Mesenchymal stem cell (in vitro differentiated cells and primary cell): ENCODE results near the gene C1orf53.

Experiments
- DNase-seq: peaks from one replicate; pipeline ENCODE4 v3.0.0-alpha.2; 2013
- H2AFZ ChIP-seq: one replicate; pipeline ENCODE4 v1.6.1; 2013; ENCODE audit warnings: low read depth, mild to moderate bottlenecking, control low read depth, inconsistent platforms, low read length, moderate library complexity
- H2AK5ac ChIP-seq: 2 replicates; pipeline ENCODE4 v1.6.1; 2013; ENCODE audit warnings: low read length, moderate library complexity, mild to moderate bottlenecking, inconsistent platforms; ENCODE audit not compliant: severe bottlenecking
- H2BK120ac ChIP-seq: one replicate; pipeline ENCODE4 v1.6.1; 2013; ENCODE audit warnings: low read depth, mild to moderate bottlenecking, inconsistent platforms, low read length, moderate library complexity
- H2BK12ac ChIP-seq, 2 experiments: one replicate each; pipeline ENCODE4 v1.6.1; 2013; ENCODE audit warnings: inconsistent platforms in 2 of 2, low read length in 2 of 2, mild to moderate bottlenecking in 2 of 2, moderate library complexity in 2 of 2, control low read depth in 1 of 2
- H2BK15ac ChIP-seq: one replicate; pipeline ENCODE4 v1.6.1; 2013; ENCODE audit warnings: mild to moderate bottlenecking, low read depth, inconsistent platforms; ENCODE audit not compliant: poor library complexity, severe bottlenecking
- H2BK5ac ChIP-seq: 2 replicates; pipeline ENCODE4 v1.6.1; 2013; ENCODE audit warnings: low read depth, mild to moderate bottlenecking, low read length, control low read depth, inconsistent platforms; ENCODE audit not compliant: poor library complexity, severe bottlenecking
- H3K14ac ChIP-seq, 2 experiments: one replicate each; pipeline ENCODE4 v1.6.1; 2013; ENCODE audit warnings: inconsistent platforms in 2 of 2, low read length in 2 of 2, control low read depth in 1 of 2, mild to moderate bottlenecking in 1 of 2, moderate library complexity in 1 of 2
- H3K18ac ChIP-seq, 2 experiments: one replicate each; pipeline ENCODE4 v1.6.1; 2013; ENCODE audit warnings: inconsistent platforms in 2 of 2, low read length in 2 of 2, control low read depth in 1 of 2, low read depth in 1 of 2, mild to moderate bottlenecking in 1 of 2
- H3K23ac ChIP-seq, 2 experiments: one replicate each; pipeline ENCODE4 v1.6.1; 2013; ENCODE audit warnings: inconsistent platforms in 2 of 2, low read length in 2 of 2, mild to moderate bottlenecking in 2 of 2, moderate library complexity in 2 of 2, control low read depth in 1 of 2
- H3K27ac ChIP-seq: 2 replicates; pipeline ENCODE4 v1.5.1; 2013; ENCODE audit warnings: mild to moderate bottlenecking, moderate library complexity, low read length, control low read depth, inconsistent platforms; ENCODE audit not compliant: poor library complexity, severe bottlenecking
- H3K27me3 ChIP-seq, 2 experiments: 2 replicates each; pipeline versions ENCODE4 v1.6.1 to v1.7.0; 2013; ENCODE audit warnings: low read length in 2 of 2, mild to moderate bottlenecking in 2 of 2, moderate library complexity in 2 of 2, control low read depth in 1 of 2, inconsistent platforms in 1 of 2; ENCODE audit not compliant: control insufficient read depth in 1 of 2, insufficient read depth in 1 of 2
- H3K36me3 ChIP-seq, 2 experiments: 2 replicates each; pipeline versions ENCODE4 v1.6.1 to v1.7.0; 2013; ENCODE audit warnings: low read length in 2 of 2, control low read depth in 1 of 2, inconsistent platforms in 1 of 2, low read depth in 1 of 2, mild to moderate bottlenecking in 1 of 2; ENCODE audit not compliant: insufficient read depth in 2 of 2, control insufficient read depth in 1 of 2
- H3K4ac ChIP-seq, 2 experiments: one replicate each; pipeline ENCODE4 v1.6.1; 2013; ENCODE audit warnings: inconsistent platforms in 2 of 2, low read length in 2 of 2, mild to moderate bottlenecking in 2 of 2, moderate library complexity in 2 of 2, control low read depth in 1 of 2, low read depth in 1 of 2
- H3K4me1 ChIP-seq: 2 replicates; pipeline ENCODE4 v1.6.1; 2013; ENCODE audit warnings: low read depth, low read length, control low read depth; ENCODE audit not compliant: control insufficient read depth, insufficient read depth
- H3K4me2 ChIP-seq: 2 replicates; pipeline ENCODE4 v1.6.1; 2013; ENCODE audit warnings: low read length, mild to moderate bottlenecking, inconsistent platforms; ENCODE audit not compliant: poor library complexity, severe bottlenecking
- H3K4me3 ChIP-seq, 2 experiments: 2 replicates each; pipeline versions ENCODE4 v1.5.1 to v1.7.0; 2013; ENCODE audit warnings: low read length in 2 of 2, mild to moderate bottlenecking in 2 of 2, control low read depth in 1 of 2, low read depth in 1 of 2; ENCODE audit not compliant: insufficient read depth in 1 of 2
- H3K79me1 ChIP-seq: replicated peaks from 2 replicates; pipeline ENCODE4 v1.6.1; 2013; ENCODE audit warnings: mild to moderate bottlenecking, control low read depth, low read length, inconsistent platforms; ENCODE audit not compliant: poor library complexity, severe bottlenecking
- H3K9ac ChIP-seq: 2 replicates; pipeline ENCODE4 v1.7.0; 2013; ENCODE audit warnings: mild to moderate bottlenecking, low read length, moderate library complexity
- H3K9me3 ChIP-seq: 2 replicates; pipeline ENCODE4 v1.7.0; 2013; ENCODE audit warnings: mild to moderate bottlenecking, low read length; ENCODE audit not compliant: control insufficient read depth
- H4K8ac ChIP-seq: one replicate; pipeline ENCODE4 v1.6.1; 2013; ENCODE audit warnings: inconsistent platforms, mild to moderate bottlenecking, low read length, moderate library complexity
- H4K91ac ChIP-seq: one replicate; pipeline ENCODE4 v1.6.1; 2013; ENCODE audit warnings: mild to moderate bottlenecking, low read length, inconsistent platforms
- WGBS: methylation state at CpG from one replicate; pipeline ENCODE4 v1.1.7; 2013; ENCODE audit warnings: mixed read lengths; 5-methylcytosine and 5-hydroxymethylcytosine counted together

The C1orf53 gene

GRCh38 chr1:197899037-197899436 is 3.4 kb upstream of the C1orf53 start:
- no peak for DNase-seq

GRCh38 chr1:197902131-197902453 is 338 bp upstream of the C1orf53 start:
- Histone ChIP-seq H3K4ac (peak overlapping the region; percentile 75 to 89), H3K27me3 (peaks cover 6 to 17% of the 10 kb centered on the region in 2 experiments), H2BK12ac (no peak overlapping the region), H3K4me3 (peak overlapping the region; percentile 66 to 95), H2AK5ac (no peak overlapping the region), H3K9me3 (no peaks in the 10 kb centered on the region), H3K79me1 (peaks cover 2% of the 10 kb centered on the region), H3K18ac (peak overlapping the region; percentile 81 to 93), H3K14ac (peak overlapping the region in 1 of 2 experiments; percentile 19), H2AFZ (peak overlapping the region; percentile 84), H3K4me2 (peak overlapping the region; percentile 63), H2BK15ac (peak overlapping the region; percentile 75), H2BK5ac (no peak overlapping the region), H2BK120ac (no peak overlapping the region), H3K9ac (peak overlapping the region; percentile 94), H3K4me1 (no peaks in the 10 kb centered on the region), H3K23ac (no peak overlapping the region), H3K27ac (peak overlapping the region; percentile 66), H3K36me3 (no peaks in the 10 kb centered on the region), H4K8ac (peak overlapping the region; percentile 92), H4K91ac (peak overlapping the region; percentile 91)
- DNase-seq, result no peak
- 16% methylated on average over 5 of the region's 6 CpGs for WGBS

More at GRCh38 chr1:197899037-197899436, 3.4 kb upstream of the C1orf53 start:
- no peak overlapping the region for H3K9ac ChIP-seq
- H3K4ac ChIP-seq, result no peak overlapping the region
- H2AK5ac ChIP-seq, result no peak overlapping the region
- no peak overlapping the region for H2BK12ac ChIP-seq
- no CpG with 5 or more reads among the region's 1 CpG for WGBS
- H3K4me1 ChIP-seq, result no peaks in the 10 kb centered on the region
- no peak overlapping the region for H2BK15ac ChIP-seq
- no peak overlapping the region for H2BK120ac ChIP-seq
- peaks cover 4 to 6% of the 10 kb centered on the region in 2 experiments for H3K27me3 ChIP-seq
- no peak overlapping the region for H3K18ac ChIP-seq
- no peak overlapping the region for H4K8ac ChIP-seq
- peaks cover 2% of the 10 kb centered on the region for H3K79me1 ChIP-seq
- H3K4me3 ChIP-seq, result no peak overlapping the region
- no peak overlapping the region for H3K23ac ChIP-seq
- no peak overlapping the region for H3K4me2 ChIP-seq
- no peak overlapping the region for H3K27ac ChIP-seq
- no peak overlapping the region for H2BK5ac ChIP-seq
- H3K36me3 ChIP-seq, result no peaks in the 10 kb centered on the region
- no peak overlapping the region for H2AFZ ChIP-seq
- no peaks in the 10 kb centered on the region for H3K9me3 ChIP-seq
- no peak overlapping the region for H3K14ac ChIP-seq
- H4K91ac ChIP-seq, result no peak overlapping the region

GRCh38 chr1:197903196-197903514 is 725 bp downstream of the C1orf53 start:
- Histone ChIP-seq H3K79me1 (peaks cover 2% of the 10 kb centered on the region), H2BK120ac (no peak overlapping the region), H3K27ac (no peak overlapping the region), H3K4me1 (no peaks in the 10 kb centered on the region), H3K9ac (peak overlapping the region; percentile 94), H3K36me3 (no peaks in the 10 kb centered on the region), H4K8ac (peak overlapping the region; percentile 77), H3K27me3 (peaks cover 16 to 26% of the 10 kb centered on the region in 2 experiments), H3K23ac (no peak overlapping the region), H3K4me3 (peak overlapping the region; percentile 66 to 95), H2AK5ac (no peak overlapping the region), H3K14ac (no peak overlapping the region), H2AFZ (peak overlapping the region; percentile 68), H2BK5ac (no peak overlapping the region), H3K4me2 (peak overlapping the region; percentile 71), H2BK15ac (no peak overlapping the region), H3K18ac (peak overlapping the region in 1 of 2 experiments; percentile 96), H4K91ac (no peak overlapping the region), H3K4ac (peak overlapping the region in 1 of 2 experiments; percentile 42), H2BK12ac (no peak overlapping the region), H3K9me3 (no peaks in the 10 kb centered on the region)
- DNase-seq, result no peak
- WGBS, result 15% methylated on average over 3 of the region's 3 CpGs

- WGBS, result 51% methylated on average over 10 of the region's 11 CpGs
- no peak overlapping the region for H3K14ac ChIP-seq
Observed at GRCh38 chr1:197904126-197904787, 1.8 kb downstream of the C1orf53 start.

More at GRCh38 chr1:197904126-197904787, 1.8 kb downstream of the C1orf53 start:
- H2BK5ac ChIP-seq, result no peak overlapping the region
- no peak overlapping the region for H3K4me3 ChIP-seq
- H3K27me3 ChIP-seq, result peaks cover 27 to 37% of the 10 kb centered on the region in 2 experiments
- no peak overlapping the region for H2AFZ ChIP-seq
- no peak overlapping the region for H4K8ac ChIP-seq
- no peak overlapping the region for H2AK5ac ChIP-seq
- H3K4me1 ChIP-seq, result peaks cover 2% of the 10 kb centered on the region
- H4K91ac ChIP-seq, result no peak overlapping the region
- H3K4ac ChIP-seq, result no peak overlapping the region
- H3K9ac ChIP-seq, result no peak overlapping the region
- no peak overlapping the region for H2BK12ac ChIP-seq
- H3K79me1 ChIP-seq, result peaks cover 2% of the 10 kb centered on the region
- H3K36me3 ChIP-seq, result no peaks in the 10 kb centered on the region
- H3K18ac ChIP-seq, result no peak overlapping the region
- no peak overlapping the region for H3K23ac ChIP-seq
- H3K27ac ChIP-seq, result no peak overlapping the region
- no peak overlapping the region for H3K4me2 ChIP-seq
- no peaks in the 10 kb centered on the region for H3K9me3 ChIP-seq
- H2BK120ac ChIP-seq, result no peak overlapping the region
- no peak for DNase-seq
- no peak overlapping the region for H2BK15ac ChIP-seq
